HFF-Myc (cell line): ENCODE results near the gene MAPRE2.

ENCODE experiments used
- DNase-seq: peaks from one replicate; pipeline ENCODE4 v3.0.0-alpha.2; 2011; ENCODE audit warnings: low read depth; ENCODE audit errors: extremely low read depth
- H3K4me3 ChIP-seq: replicated peaks from 2 replicates; pipeline ENCODE4 v1.5.1; 2011; ENCODE audit warnings: low read depth, mild to moderate bottlenecking, control low read depth, low read length
- CTCF ChIP-seq: IDR thresholded peaks from 2 replicates; pipeline ENCODE4 v1.5.1; 2012; ENCODE audit warnings: mild to moderate bottlenecking, low read depth, low read length, control low read depth; ENCODE audit errors: missing control alignments

Gene MAPRE2

GRCh38 chr18:35189510-35189909, 148.3 kb downstream of the MAPRE2 start:
- TF ChIP-seq CTCF = no peak
- no peak for DNase-seq
- H3K4me3 ChIP-seq = no peak overlapping the region

GRCh38 chr18:35190948-35191697, 149.9 kb downstream of the MAPRE2 start:
- no peak overlapping the region for H3K4me3 ChIP-seq
- no peak for DNase-seq
- TF ChIP-seq CTCF = no peak

GRCh38 chr18:35191698-35192025, 150.4 kb downstream of the MAPRE2 start:
- H3K4me3 ChIP-seq = no peak overlapping the region
- TF ChIP-seq CTCF = no peak

GRCh38 chr18:35192415-35192814, 151.2 kb downstream of the MAPRE2 start:
- no peak overlapping the region for H3K4me3 ChIP-seq
- DNase-seq = no peak
- no peak for TF ChIP-seq CTCF

More at GRCh38 chr18:35191698-35192025, 150.4 kb downstream of the MAPRE2 start:
- DNase-seq = no peak
